ENCODE data around the gene DOK6. TPM values are rescaled to one million over a fixed set of nuclear protein-coding genes. Genes with fewer than 3 reads are reported as not detected.

DOK6 gene
- polyA plus RNA-seq, 1 experiment = 0.55 TPM

DNA sequence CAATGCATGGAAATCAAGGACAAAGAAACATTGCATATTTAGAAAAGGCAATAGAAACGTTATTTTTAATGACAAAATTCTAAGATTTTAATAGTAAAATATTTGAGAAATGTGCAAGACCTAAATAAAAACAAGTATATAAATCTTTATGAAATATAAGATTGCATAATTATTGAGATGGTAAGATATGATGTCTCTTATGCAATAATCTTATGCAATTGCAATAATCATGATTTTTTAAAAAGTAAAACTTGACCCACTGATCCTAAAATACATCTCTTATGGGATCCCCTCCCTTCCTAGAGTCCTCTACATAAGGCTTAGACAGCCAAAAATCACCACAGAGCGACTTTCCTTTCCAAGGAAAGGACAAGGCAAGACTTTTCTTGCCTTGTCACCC, 249.0 kb downstream of the DOK6 start:
- POLR2A ChIA-PET = no interaction called here
- DNase-seq (ENCODE audit: low read depth) = no peak
- H3K36me3 ChIP-seq (ENCODE audit: control insufficient read depth, insufficient read depth, low read length) = no peaks in the 10 kb centered on the region
- TF ChIP-seq, protein P1, sequence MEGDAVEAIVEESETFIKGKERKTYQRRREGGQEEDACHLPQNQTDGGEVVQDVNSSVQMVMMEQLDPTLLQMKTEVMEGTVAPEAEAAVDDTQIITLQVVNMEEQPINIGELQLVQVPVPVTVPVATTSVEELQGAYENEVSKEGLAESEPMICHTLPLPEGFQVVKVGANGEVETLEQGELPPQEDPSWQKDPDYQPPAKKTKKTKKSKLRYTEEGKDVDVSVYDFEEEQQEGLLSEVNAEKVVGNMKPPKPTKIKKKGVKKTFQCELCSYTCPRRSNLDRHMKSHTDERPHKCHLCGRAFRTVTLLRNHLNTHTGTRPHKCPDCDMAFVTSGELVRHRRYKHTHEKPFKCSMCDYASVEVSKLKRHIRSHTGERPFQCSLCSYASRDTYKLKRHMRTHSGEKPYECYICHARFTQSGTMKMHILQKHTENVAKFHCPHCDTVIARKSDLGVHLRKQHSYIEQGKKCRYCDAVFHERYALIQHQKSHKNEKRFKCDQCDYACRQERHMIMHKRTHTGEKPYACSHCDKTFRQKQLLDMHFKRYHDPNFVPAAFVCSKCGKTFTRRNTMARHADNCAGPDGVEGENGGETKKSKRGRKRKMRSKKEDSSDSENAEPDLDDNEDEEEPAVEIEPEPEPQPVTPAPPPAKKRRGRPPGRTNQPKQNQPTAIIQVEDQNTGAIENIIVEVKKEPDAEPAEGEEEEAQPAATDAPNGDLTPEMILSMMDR (IDR thresholded peaks at IDR 0.05; ENCODE audit: insufficient read depth, low read depth, low read length) = no peak
- H3K27me3 ChIP-seq (ENCODE audit: control insufficient read depth, insufficient read depth, low read length) = no peaks in the 10 kb centered on the region
- H3K4me3 ChIP-seq (ENCODE audit: low read depth, low read length) = no peak overlapping the region
- CTCF ChIA-PET = interaction anchor here (0.7 kb wide), 1 partner anchor 12 kb away, joined by 4 read pairs; no protein-coding TSS in a partner anchor

- Histone ChIP-seq H3K4me3 (ENCODE audit: low read depth, low read length) (no peak overlapping the region), H3K36me3 (ENCODE audit: control insufficient read depth, insufficient read depth, low read length) (no peaks in the 10 kb centered on the region), H3K27me3 (ENCODE audit: control insufficient read depth, insufficient read depth, low read length) (no peaks in the 10 kb centered on the region)
- ChIA-PET CTCF (no interaction called here), POLR2A (no interaction called here)
- TF ChIP-seq, protein P1 (IDR thresholded peaks at IDR 0.05; ENCODE audit: insufficient read depth, low read depth, low read length) = no peak
- no peak for DNase-seq (ENCODE audit: low read depth)
These were observed 250.6 kb downstream of the DOK6 start for GRCh38 chr18:69651243-69651642.

GRCh38 chr18:69655816-69656215, 255.1 kb downstream of the DOK6 start:
- TF ChIP-seq, protein P1 (IDR thresholded peaks at IDR 0.05; ENCODE audit: insufficient read depth, low read depth, low read length) = no peak
- Histone ChIP-seq H3K36me3 (ENCODE audit: control insufficient read depth, insufficient read depth, low read length) (no peaks in the 10 kb centered on the region), H3K27me3 (ENCODE audit: control insufficient read depth, insufficient read depth, low read length) (no peaks in the 10 kb centered on the region), H3K4me3 (ENCODE audit: low read depth, low read length) (no peak overlapping the region)
- POLR2A ChIA-PET = no interaction called here
- no peak for DNase-seq (ENCODE audit: low read depth)
- CTCF ChIA-PET = no interaction called here

DNA sequence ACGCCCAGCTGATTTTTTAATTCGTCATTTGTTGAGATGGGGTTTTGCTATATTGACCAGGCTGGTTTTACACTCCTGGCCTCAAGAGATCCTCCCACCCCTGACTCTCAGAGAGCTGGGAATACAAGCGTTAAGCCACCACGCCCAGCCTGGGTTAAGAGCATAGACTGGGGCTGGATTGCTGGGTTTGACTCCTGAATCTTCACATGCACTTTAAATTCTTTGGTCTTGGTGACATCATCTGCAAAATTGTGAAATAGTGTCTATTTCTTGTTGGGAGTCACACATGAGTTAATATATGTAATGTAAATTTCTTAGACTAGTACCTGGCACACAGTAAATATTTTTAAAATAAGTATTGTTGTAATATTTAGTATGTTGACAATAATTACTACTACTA, 257.4 kb downstream of the DOK6 start:
- H3K4me3 ChIP-seq (ENCODE audit: low read depth, low read length) = no peak overlapping the region
- H3K27me3 ChIP-seq (ENCODE audit: control insufficient read depth, insufficient read depth, low read length) = no peaks in the 10 kb centered on the region
- ChIA-PET CTCF (no interaction called here), POLR2A (no interaction called here)
- DNase-seq (ENCODE audit: low read depth) = no peak
- TF ChIP-seq, protein P1 (IDR thresholded peaks at IDR 0.05; ENCODE audit: insufficient read depth, low read depth, low read length) = no peak
- H3K36me3 ChIP-seq (ENCODE audit: control insufficient read depth, insufficient read depth, low read length) = no peaks in the 10 kb centered on the region

GRCh38 chr18:69658685-69659084, 258.0 kb downstream of the DOK6 start:
- DNase-seq (ENCODE audit: low read depth) = no peak
- no peaks in the 10 kb centered on the region for H3K27me3 ChIP-seq (ENCODE audit: control insufficient read depth, insufficient read depth, low read length)
- ChIA-PET CTCF (no interaction called here), POLR2A (no interaction called here)
- H3K36me3 ChIP-seq (ENCODE audit: control insufficient read depth, insufficient read depth, low read length) = no peaks in the 10 kb centered on the region
- no peak overlapping the region for H3K4me3 ChIP-seq (ENCODE audit: low read depth, low read length)
- TF ChIP-seq, protein P1 (IDR thresholded peaks at IDR 0.05; ENCODE audit: insufficient read depth, low read depth, low read length) = no peak
